ENCODE data around the gene NBEAL2. TPM values are rescaled to one million over a fixed set of nuclear protein-coding genes. Genes with fewer than 3 reads are reported as not detected.

NBEAL2 gene
- polyA plus RNA-seq, 1 donor from 2014 or later: 3.3 TPM

DNA sequence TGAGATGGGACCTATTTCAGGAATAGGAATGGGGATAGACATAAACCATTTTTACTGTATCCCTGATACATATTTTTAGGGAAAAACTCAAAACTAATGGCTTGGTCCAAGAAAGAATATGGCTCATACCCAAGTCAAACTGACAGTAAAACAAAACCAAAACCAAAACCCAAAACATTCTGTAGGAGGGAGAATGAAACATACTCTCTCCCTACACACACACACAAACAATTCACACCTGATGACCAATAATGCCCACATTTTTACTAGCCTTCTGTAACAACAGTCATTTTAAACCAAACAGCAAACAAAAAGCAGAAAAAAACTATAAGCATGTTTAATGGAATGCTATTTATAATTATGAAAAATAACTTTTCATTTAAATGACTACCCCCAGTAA lies 74.9 kb downstream of the NBEAL2 start:
- Histone ChIP-seq H3K27ac (ENCODE audit: low read length) (no peak overlapping the region), H3K9me3 (ENCODE audit: low read length) (no peaks in the 10 kb centered on the region), H3K27me3 (ENCODE audit: insufficient read depth, low read depth, low read length) (no peaks in the 10 kb centered on the region), H3K36me3 (ENCODE audit: insufficient read depth, low read length) (peaks cover 5% of the 10 kb centered on the region), H4K20me1 (ENCODE audit: insufficient read depth) (no peaks in the 10 kb centered on the region), H3K9ac (ENCODE audit: low read length) (no peak overlapping the region), H2AFZ (ENCODE audit: low read depth, low read length) (no peak overlapping the region), H3K79me2 (replicated peaks; ENCODE audit: insufficient read depth, low read length) (no peaks in the 10 kb centered on the region), H3K4me2 (ENCODE audit: low read length) (no peak overlapping the region), H3F3A (ENCODE audit: insufficient read depth, low read length, poor library complexity, severe bottlenecking) (no peaks in the 10 kb centered on the region), H3K9me2 (ENCODE audit: insufficient read depth, low read length) (no peaks in the 10 kb centered on the region), H3K4me3 (ENCODE audit: low read length) (no peak overlapping the region)
- TF ChIP-seq MXI1 (conservative IDR thresholded peaks at IDR 0.05; ENCODE audit: poor library complexity, severe bottlenecking): no peak
- TF ChIP-seq EP300 (conservative IDR thresholded peaks at IDR 0.05; ENCODE audit: poor library complexity, severe bottlenecking): no peak
- TF ChIP-seq RAD21 (conservative IDR thresholded peaks at IDR 0.05): no peak
- TF ChIP-seq, protein P1, sequence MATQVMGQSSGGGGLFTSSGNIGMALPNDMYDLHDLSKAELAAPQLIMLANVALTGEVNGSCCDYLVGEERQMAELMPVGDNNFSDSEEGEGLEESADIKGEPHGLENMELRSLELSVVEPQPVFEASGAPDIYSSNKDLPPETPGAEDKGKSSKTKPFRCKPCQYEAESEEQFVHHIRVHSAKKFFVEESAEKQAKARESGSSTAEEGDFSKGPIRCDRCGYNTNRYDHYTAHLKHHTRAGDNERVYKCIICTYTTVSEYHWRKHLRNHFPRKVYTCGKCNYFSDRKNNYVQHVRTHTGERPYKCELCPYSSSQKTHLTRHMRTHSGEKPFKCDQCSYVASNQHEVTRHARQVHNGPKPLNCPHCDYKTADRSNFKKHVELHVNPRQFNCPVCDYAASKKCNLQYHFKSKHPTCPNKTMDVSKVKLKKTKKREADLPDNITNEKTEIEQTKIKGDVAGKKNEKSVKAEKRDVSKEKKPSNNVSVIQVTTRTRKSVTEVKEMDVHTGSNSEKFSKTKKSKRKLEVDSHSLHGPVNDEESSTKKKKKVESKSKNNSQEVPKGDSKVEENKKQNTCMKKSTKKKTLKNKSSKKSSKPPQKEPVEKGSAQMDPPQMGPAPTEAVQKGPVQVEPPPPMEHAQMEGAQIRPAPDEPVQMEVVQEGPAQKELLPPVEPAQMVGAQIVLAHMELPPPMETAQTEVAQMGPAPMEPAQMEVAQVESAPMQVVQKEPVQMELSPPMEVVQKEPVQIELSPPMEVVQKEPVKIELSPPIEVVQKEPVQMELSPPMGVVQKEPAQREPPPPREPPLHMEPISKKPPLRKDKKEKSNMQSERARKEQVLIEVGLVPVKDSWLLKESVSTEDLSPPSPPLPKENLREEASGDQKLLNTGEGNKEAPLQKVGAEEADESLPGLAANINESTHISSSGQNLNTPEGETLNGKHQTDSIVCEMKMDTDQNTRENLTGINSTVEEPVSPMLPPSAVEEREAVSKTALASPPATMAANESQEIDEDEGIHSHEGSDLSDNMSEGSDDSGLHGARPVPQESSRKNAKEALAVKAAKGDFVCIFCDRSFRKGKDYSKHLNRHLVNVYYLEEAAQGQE (IDR thresholded peaks at IDR 0.05; ENCODE audit: borderline replicate concordance): no peak
- TF ChIP-seq EZH2 (IDR thresholded peaks at IDR 0.05; ENCODE audit: borderline replicate concordance, insufficient read depth, low read length, poor library complexity, severe bottlenecking): no peak

DNA sequence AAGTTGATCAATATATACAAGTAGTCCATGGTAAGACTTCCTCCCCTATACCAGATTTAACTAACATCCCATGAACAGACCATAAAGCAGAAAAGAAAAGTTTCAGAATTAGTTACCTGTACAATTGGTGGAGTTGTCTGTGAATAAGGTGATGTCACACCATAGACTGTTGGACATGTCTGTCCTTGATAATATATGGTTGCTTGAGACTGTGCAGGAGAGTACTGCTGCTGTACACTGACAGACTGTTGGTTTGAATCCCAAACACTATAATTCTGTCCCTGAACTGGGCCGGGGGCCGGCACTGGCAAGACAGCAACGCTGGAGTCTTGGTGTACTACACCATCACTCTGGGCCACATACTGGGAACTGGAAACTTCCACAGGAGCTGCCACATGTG lies 77.2 kb downstream of the NBEAL2 start:
- Histone ChIP-seq H3K27me3 (ENCODE audit: insufficient read depth, low read depth, low read length) (no peaks in the 10 kb centered on the region), H3K27ac (ENCODE audit: low read length) (no peak overlapping the region), H3K4me3 (ENCODE audit: low read length) (no peak overlapping the region), H4K20me1 (ENCODE audit: insufficient read depth) (no peaks in the 10 kb centered on the region), H3K4me2 (ENCODE audit: low read length) (no peak overlapping the region), H2AFZ (ENCODE audit: low read depth, low read length) (no peak overlapping the region), H3K36me3 (ENCODE audit: insufficient read depth, low read length) (peaks cover 8% of the 10 kb centered on the region), H3K9me2 (ENCODE audit: insufficient read depth, low read length) (no peaks in the 10 kb centered on the region), H3K9ac (ENCODE audit: low read length) (no peak overlapping the region), H3K79me2 (replicated peaks; ENCODE audit: insufficient read depth, low read length) (no peaks in the 10 kb centered on the region), H3F3A (ENCODE audit: insufficient read depth, low read length, poor library complexity, severe bottlenecking) (no peaks in the 10 kb centered on the region), H3K9me3 (ENCODE audit: low read length) (no peaks in the 10 kb centered on the region)
- TF ChIP-seq EZH2 (IDR thresholded peaks at IDR 0.05; ENCODE audit: borderline replicate concordance, insufficient read depth, low read length, poor library complexity, severe bottlenecking) (no peak), TAF1 (IDR thresholded peaks at IDR 0.05; ENCODE audit: low read depth) (no peak), MXI1 (conservative IDR thresholded peaks at IDR 0.05; ENCODE audit: poor library complexity, severe bottlenecking) (no peak), EP300 (conservative IDR thresholded peaks at IDR 0.05; ENCODE audit: poor library complexity, severe bottlenecking) (no peak), SMC3 (conservative IDR thresholded peaks at IDR 0.05; ENCODE audit: poor library complexity) (no peak), RAD21 (conservative IDR thresholded peaks at IDR 0.05) (no peak), POLR2AphosphoS5 (IDR thresholded peaks at IDR 0.05) (no peak)
- TF ChIP-seq, protein P2, sequence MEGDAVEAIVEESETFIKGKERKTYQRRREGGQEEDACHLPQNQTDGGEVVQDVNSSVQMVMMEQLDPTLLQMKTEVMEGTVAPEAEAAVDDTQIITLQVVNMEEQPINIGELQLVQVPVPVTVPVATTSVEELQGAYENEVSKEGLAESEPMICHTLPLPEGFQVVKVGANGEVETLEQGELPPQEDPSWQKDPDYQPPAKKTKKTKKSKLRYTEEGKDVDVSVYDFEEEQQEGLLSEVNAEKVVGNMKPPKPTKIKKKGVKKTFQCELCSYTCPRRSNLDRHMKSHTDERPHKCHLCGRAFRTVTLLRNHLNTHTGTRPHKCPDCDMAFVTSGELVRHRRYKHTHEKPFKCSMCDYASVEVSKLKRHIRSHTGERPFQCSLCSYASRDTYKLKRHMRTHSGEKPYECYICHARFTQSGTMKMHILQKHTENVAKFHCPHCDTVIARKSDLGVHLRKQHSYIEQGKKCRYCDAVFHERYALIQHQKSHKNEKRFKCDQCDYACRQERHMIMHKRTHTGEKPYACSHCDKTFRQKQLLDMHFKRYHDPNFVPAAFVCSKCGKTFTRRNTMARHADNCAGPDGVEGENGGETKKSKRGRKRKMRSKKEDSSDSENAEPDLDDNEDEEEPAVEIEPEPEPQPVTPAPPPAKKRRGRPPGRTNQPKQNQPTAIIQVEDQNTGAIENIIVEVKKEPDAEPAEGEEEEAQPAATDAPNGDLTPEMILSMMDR (IDR thresholded peaks at IDR 0.05; ENCODE audit: poor library complexity, severe bottlenecking): no peak
- TF ChIP-seq, protein P1 (IDR thresholded peaks at IDR 0.05; ENCODE audit: borderline replicate concordance): no peak

All from neural cell (in vitro differentiated cells).